NCI-H1694 (cell line): Measurements from ENCODE around the gene PP2D1.
"Not testable (repeated sequence)": the region's sequence is repeated elsewhere in the genome, so short reads cannot be mapped to it uniquely, and the experiment has no call there.

Source experiments
- DNase-seq: peaks from one replicate; lab custom pipeline; 2025; lab: John Stamatoyannopoulos, UW

Gene PP2D1

GRCh38 chr3:20012164-20012563 is at the start of gene PP2D1:
TSS of gene PP2D1 (minus strand) at chr3:20012264. CDS start at chr3:20012072, 192 bp downstream.
- DNase-seq: no peak

- DNase-seq: no peak
Observed at GRCh38 chr3:20060974-20061685, 49.1 kb upstream of the PP2D1 start.

GRCh38 chr3:20059929-20060328 is 47.9 kb upstream of the PP2D1 start:
- no peak for DNase-seq

GRCh38 chr3:20057612-20058180 is 45.6 kb upstream of the PP2D1 start:
- DNase-seq: no peak

- no peak for DNase-seq
Observed at GRCh38 chr3:20056725-20057611, 44.9 kb upstream of the PP2D1 start.

- no peak for DNase-seq
Observed at GRCh38 chr3:20055842-20056241, 43.8 kb upstream of the PP2D1 start.

GRCh38 chr3:20055020-20055775 is 43.1 kb upstream of the PP2D1 start:
- DNase-seq: peak; percentile 29

- peak; percentile 31 for DNase-seq
Observed at GRCh38 chr3:20054549-20054987, 42.5 kb upstream of the PP2D1 start.

GRCh38 chr3:20052851-20053250 is 40.8 kb upstream of the PP2D1 start:
- no peak for DNase-seq

- no peak for DNase-seq
Observed at GRCh38 chr3:20051123-20051806, 39.2 kb upstream of the PP2D1 start.

GRCh38 chr3:20047976-20048883 is 36.2 kb upstream of the PP2D1 start:
- DNase-seq: no peak

GRCh38 chr3:20047341-20047779 is 35.3 kb upstream of the PP2D1 start:
- DNase-seq: no peak

GRCh38 chr3:20046556-20046955 is 34.5 kb upstream of the PP2D1 start:
- no peak for DNase-seq

- not testable (repeated sequence) for DNase-seq
Observed at GRCh38 chr3:20045141-20045540, 33.1 kb upstream of the PP2D1 start.

- no peak for DNase-seq
Observed at GRCh38 chr3:20043825-20044224, 31.8 kb upstream of the PP2D1 start.

- no peak for DNase-seq
Observed at GRCh38 chr3:20043396-20043795, 31.3 kb upstream of the PP2D1 start.

- no peak for DNase-seq
Observed at GRCh38 chr3:20042331-20042730, 30.3 kb upstream of the PP2D1 start.

GRCh38 chr3:20041197-20041780 is 29.2 kb upstream of the PP2D1 start:
- peak; percentile 38 for DNase-seq

GRCh38 chr3:20040548-20041196 is 28.6 kb upstream of the PP2D1 start:
- no peak for DNase-seq
